Measurements from ENCODE around the gene STIM1. TPM values are rescaled to one million over a fixed set of nuclear protein-coding genes. Genes with fewer than 3 reads are reported as not detected.
A peak's percentile ranks its signal among the peaks of the same experiment; 100 is the strongest.

The STIM1 gene
- total and polyA plus RNA-seq, 10 of the 15 experiments (the other 5 are each of a cell fraction or from before 2014, with no cell fraction given): 8.6 to 57.7 (median 29.3) TPM

- TF ChIP-seq ZNF592 (IDR thresholded peaks at IDR 0.05) (peak; percentile 11; the same call in 1 of the 2 replicates), MEF2A (IDR thresholded peaks at IDR 0.05; ENCODE audit: insufficient read depth, low read depth, low read length) (no peak), SMARCA5 (IDR thresholded peaks at IDR 0.05) (peak; percentile 97), GABPA (IDR thresholded peaks at IDR 0.05; ENCODE audit: low read depth) (no peak), RELA (IDR thresholded peaks at IDR 0.05; ENCODE audit: borderline replicate concordance, partially characterized antibody) (no peak), RAD51 (IDR thresholded peaks at IDR 0.05) (peak; percentile 68), ZZZ3 (IDR thresholded peaks at IDR 0.05; ENCODE audit: control insufficient read depth, insufficient read length, low read depth) (no peak), MYC (IDR thresholded peaks at IDR 0.05; ENCODE audit: insufficient read depth, insufficient read length, insufficient replicate concordance, low read length, severe bottlenecking) (peak; percentile 47), KLF5 (IDR thresholded peaks at IDR 0.05; ENCODE audit: partially characterized antibody) (no peak), CBX3 (IDR thresholded peaks at IDR 0.05; ENCODE audit: borderline replicate concordance, low read depth) (no peak), FOS (IDR thresholded peaks at IDR 0.05; ENCODE audit: borderline replicate concordance, extremely low read depth, insufficient read length) (no peak), PKNOX1 (IDR thresholded peaks at IDR 0.05) (no peak), SMAD5 (IDR thresholded peaks at IDR 0.05; ENCODE audit: low read depth) (peak; percentile 21; the same call in 1 of the 2 replicates), TCF3 (IDR thresholded peaks at IDR 0.05; ENCODE audit: borderline replicate concordance, insufficient read depth, low read depth, low read length) (0 out of 2 replicates have a peak, but pooled peaks have one; percentile 61), CTCF (IDR thresholded peaks at IDR 0.05 in 2 of 3, conservative IDR thresholded peaks at IDR 0.05 in 1 of 3; ENCODE audit: control insufficient read depth in 2 of 3, extremely low read depth in 1 of 3, insufficient read depth in 1 of 3, low read depth in 3 of 3, low read length in 3 of 3) (peak; percentile 78 to 88 (median 85)), SIX5 (IDR thresholded peaks at IDR 0.05; ENCODE audit: low read depth, low read length, severe bottlenecking) (no peak), IKZF2 (IDR thresholded peaks at IDR 0.05) (peak; percentile 58 to 64; a peak in 2 of 4 replicates), SREBF2 (IDR thresholded peaks at IDR 0.05; ENCODE audit: low read length) (no peak), EED (IDR thresholded peaks at IDR 0.05; ENCODE audit: low read depth) (peak; percentile 38; the same call in 1 of the 2 replicates)
Measured at GRCh38 chr11:3841426-3842350, 13.8 kb upstream of the STIM1 start (continued).

All from GM12878 (cell line).